GM18873 (cell line): ENCODE data around the gene ZNF181.
"Not testable (repeated sequence)": the region's sequence is repeated elsewhere in the genome, so short reads cannot be mapped to it uniquely, and the experiment has no call there.

ENCODE experiments used
- ATAC-seq: cut with Tn5 transposase; IDR thresholded peaks from one replicate; pipeline ENCODE4 v1.9.1; 2021; ENCODE audit warnings: mild to moderate bottlenecking, moderate library complexity, moderate number of reproducible peaks; ENCODE audit not compliant: unreplicated experiment, low FRiP score

Gene ZNF181

DNA sequence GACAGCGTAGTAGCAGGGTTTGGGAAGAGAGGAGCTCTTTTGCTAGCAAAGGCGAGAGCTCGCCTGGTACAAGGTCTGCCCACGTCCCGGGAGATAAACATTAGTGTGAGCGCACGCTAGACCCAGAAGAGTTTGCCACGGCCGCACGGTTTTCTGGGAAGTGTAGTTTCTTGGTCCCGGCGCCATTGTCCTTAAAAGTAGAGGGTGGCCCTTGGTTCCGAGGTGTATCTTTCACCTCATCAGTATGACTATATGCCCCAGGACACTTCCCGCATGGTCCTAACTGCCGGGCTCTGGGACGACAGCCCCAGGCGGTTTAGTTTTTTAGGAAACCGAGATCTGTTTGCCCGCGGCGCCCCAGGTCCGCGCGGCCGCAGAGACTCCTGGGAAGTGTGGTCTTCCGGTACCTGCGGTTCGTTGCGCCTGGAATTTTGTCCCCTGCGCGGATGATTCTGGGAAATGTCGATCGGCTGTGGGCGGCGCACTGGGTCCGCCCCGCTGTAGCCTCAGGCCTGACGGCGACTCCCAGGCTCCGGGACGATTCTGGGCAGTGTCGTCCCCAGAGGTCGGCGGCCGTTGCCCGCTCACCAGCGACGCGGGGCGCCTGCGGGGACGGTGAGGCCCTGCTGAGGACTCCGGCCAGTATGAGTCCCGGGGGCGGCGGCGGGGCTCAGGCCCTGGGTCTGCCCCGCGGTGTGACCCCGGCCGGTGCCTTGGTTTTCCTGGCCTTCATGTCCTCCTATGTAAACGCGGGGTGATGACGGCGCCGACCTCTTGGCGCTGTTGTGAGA is at the start of gene ZNF181:
ZNF181 (plus strand) TSS at position 498 of the 791 bp plus-strand sequence. CDS start 795 bp downstream, outside the sequence.
- ATAC-seq: peak; percentile 71

GRCh38 chr19:34685266-34685665 is 48.8 kb upstream of the ZNF181 start:
- not testable (repeated sequence) for ATAC-seq

GRCh38 chr19:34686455-34686854 is 47.6 kb upstream of the ZNF181 start:
- no peak for ATAC-seq

DNA sequence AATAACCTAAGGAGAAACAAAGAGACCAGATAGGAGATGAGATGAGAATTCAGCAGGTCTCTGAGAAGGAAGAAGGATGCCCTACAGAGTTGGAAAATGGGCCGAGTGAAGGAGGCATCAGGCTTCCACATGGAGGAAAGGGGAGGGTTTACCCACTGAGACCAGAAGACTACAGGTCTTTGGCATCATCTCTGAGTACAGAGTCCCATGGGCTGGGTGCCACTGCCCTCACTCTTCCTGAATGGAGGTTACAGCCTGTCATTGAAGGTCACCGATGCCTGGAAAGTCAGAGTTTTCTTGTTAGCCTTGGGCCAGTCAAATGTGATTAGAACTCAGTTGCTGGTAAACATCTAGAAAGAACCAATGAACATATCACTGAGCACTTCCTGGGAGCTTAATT is 46.7 kb upstream of the ZNF181 start:
- no peak for ATAC-seq

GRCh38 chr19:34688592-34688991 is 45.5 kb upstream of the ZNF181 start:
- ATAC-seq: no peak

GRCh38 chr19:34690372-34690771 is 43.7 kb upstream of the ZNF181 start:
- no peak for ATAC-seq

- no peak for ATAC-seq
These were observed 41.5 kb upstream of the ZNF181 start for GRCh38 chr19:34692549-34692948.

DNA sequence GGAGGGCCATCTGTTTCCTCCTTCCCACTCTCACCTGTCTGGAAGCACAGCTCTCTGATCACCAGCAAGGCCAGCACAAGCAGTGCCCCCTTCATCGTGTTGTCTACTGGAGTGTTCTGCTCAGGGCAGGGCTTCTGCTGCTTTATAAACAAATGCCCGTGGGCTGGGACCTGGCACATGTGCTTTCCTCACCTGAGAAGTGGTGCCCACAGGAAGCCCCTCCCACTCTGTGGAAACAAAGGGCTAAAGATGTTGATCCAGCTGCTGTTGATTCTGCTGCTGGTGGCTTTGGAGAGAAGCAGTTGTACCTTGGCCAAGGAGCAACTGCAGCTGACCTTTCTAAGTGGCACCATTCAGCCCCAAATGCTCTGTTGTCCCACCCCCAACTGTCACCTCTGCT is 26.4 kb upstream of the ZNF181 start:
- ATAC-seq: no peak

DNA sequence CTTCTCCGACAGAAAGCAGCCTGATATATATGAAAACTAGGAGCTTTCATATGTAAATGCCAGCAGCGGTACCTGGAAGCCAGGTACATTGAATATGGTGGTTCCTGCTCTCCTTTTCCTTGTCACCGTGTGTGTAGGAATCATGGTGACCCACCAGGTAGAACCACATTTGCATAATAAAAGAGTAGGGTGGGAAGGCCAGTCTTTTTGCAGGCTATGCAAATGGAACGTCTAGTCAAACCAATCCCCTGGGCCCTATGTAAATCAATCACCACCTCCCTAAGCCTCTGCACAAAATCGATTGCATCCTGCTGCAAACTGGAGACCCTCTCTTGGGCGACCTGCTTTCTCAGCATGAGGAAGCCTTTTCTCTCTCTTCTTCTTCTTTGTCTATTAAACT is 22.2 kb upstream of the ZNF181 start:
- ATAC-seq: no peak

DNA sequence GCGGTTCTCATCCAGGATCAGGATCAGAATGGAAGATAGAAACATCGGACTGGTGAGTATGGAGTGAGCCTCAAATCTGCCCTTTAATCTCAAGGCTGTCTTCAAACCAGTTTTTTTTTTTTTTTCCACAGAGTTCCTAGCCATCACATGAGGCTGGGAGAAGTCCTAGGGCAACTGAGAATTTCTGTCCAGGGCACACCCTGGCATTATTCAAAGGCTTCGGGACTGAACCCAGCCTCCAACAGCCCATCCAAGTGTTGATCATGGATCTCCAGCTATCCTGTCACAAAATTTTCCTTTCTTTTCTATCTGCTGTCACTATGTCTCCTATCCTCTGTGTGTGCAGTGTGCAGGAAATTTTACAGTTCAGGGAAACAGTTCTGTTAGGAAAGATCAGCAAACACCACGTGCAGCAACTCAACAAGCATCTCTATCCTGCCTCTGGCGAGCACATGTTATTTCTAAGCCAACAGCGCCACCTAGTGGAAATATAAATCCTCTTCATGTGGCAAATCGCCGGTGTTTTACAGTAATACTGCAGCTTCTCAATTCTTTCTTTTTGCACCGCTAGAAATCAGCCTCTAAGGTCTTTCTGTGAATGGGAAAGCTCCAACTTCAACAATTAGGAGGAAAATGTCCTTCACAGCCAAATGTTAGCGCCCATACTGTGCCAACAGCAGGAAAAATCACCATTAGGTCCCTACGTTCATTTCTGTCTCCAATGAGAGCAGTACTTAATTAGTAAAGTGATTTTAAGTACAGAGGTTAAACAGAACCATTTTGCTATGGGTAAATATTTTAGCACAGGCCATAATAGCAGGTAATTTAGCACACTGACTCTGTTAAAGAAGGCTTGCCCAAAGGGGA is 21.4 kb upstream of the ZNF181 start:
- ATAC-seq: no peak

- ATAC-seq: no peak
These were observed 20.8 kb upstream of the ZNF181 start for GRCh38 chr19:34713262-34713637.

DNA sequence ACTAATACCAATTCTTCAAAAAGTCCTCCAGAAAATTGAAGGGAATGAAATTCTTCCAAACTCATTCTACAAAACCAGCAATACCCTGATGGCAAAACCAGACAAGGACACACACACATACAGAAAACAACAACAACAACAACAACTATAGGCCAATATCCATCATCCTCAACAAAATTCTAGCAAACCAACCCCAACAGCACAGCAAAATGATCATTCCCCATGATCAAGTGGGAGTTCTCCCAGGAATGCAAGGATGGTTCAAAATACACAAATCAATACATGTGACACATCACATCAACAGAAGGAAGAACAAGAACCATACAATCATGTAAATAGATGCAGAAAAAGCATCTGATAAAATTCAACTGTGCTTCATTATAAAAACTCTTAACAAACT is 18.7 kb upstream of the ZNF181 start:
- no peak for ATAC-seq

DNA sequence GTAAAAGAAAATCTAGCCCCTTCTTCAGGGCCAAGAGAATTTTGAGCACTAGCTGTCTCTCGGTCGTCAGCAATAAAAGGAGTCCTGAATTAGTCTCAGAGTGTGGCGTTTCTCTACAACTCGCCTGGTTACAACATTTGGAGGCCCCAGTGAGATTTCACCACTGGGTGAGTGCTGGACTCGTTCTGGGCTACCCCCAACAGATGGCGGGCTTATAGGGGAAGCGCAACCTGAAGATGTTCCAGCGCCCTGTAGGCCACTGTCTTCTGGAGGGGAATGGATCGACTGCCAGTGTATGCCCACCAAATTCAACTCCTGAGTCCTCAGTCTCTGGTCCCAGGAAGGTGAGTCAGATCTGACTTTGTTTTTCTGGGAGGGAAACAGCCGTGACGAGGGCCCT is 11.7 kb upstream of the ZNF181 start:
- ATAC-seq: no peak

- no peak for ATAC-seq
These were observed 8.6 kb upstream of the ZNF181 start for GRCh38 chr19:34725400-34725799.

GRCh38 chr19:34731019-34731829 is 2.8 kb upstream of the ZNF181 start:
- ATAC-seq: no peak

DNA sequence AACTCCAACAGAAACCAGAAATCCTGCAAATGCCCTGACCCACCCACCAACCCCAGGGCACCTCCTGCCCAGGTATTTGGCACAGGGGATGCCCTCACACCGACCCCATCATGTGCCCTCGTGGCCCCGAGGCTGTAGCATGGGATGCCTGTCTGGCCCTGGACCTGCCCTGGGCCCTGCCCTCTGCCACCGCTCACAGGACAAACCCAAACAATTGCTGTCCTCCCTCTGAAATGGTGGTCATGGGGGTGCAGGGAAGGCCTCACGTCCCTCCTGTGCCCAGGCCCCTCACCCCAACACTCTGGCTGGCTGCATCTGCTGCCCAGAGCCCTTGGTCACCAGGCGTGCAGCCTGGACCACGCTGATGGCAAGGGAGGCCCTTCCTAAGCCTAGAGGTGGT is 2.1 kb upstream of the ZNF181 start:
- no peak for ATAC-seq

GRCh38 chr19:34732612-34733211 is 1.3 kb upstream of the ZNF181 start:
- ATAC-seq: no peak

DNA sequence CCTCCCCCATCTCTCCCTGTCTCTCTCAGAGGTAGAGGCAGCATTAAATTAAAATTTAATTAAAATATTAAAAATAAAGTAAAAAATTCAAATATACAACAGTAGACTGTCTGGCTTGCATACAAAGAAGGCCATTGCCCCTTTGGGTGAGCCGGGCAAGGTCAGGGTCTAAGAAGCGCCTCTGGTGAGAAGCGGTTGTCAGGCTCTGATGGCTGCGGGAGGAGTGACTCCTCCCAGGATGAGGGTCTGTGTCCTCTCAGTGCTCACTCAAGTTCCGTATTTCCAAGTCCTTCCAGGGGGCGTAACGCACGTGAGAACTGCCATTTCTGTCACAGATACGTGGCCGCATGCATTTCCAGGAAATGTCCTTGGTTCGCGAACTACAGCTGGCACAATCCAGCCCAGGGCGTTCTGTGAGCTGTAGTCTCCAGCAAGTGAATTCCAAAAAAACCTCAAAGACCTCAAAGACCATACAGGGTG is 737 bp upstream of the ZNF181 start:
- ATAC-seq: peak; percentile 12

DNA sequence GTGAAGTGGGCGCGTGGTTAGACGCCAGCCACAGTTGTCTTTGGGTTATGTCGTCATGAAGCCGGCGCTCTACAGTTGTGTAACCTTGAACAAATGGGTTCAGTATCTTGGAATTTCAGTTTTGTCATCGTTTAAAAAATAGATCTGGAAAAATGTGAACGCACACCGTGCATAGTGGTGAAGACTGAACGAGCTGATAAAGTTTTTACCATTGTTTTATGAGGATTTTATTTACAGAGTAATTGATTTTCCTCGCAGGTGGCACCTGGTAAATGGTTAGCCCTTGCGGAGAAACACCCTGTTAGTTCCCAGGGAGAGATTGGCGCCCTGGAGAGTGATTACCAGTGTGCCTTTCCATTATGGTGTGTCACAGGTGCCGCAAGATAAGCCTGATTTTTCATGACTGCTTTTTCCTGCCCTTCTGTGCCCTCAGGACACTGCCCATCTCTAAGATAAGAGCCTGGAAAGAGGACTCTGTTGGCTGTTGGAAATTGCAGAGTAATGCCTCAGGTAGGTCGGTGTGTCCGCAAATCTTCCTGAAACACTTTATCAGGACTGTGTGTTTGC is 577 bp downstream of the ZNF181 start:
- no peak for ATAC-seq
